Progenitor cell of endocrine pancreas (in vitro differentiated cells): ENCODE results near the gene PATE1. TPM values are rescaled to one million over a fixed set of nuclear protein-coding genes. Genes with fewer than 3 reads are reported as not detected.

Experiments used
- DNase-seq: peaks from one replicate; pipeline ENCODE4 v3.0.0; 2021; ENCODE audit warnings: low spot score; ENCODE audit not compliant: unreplicated experiment
- H3K27ac Mint-ChIP-seq: 2 replicates; pipeline ENCODE4 v1.8.0; 2021; ENCODE audit warnings: mild to moderate bottlenecking, moderate library complexity, mixed read lengths
- H3K27me3 Mint-ChIP-seq: 2 replicates; pipeline ENCODE4 v1.8.0; 2021; ENCODE audit warnings: mixed read lengths
- H3K36me3 Mint-ChIP-seq: 2 replicates; pipeline ENCODE4 v1.8.0; 2022; ENCODE audit warnings: mixed read lengths; ENCODE audit not compliant: insufficient read depth
- H3K4me1 Mint-ChIP-seq: 2 replicates; pipeline ENCODE4 v1.8.0; 2021; ENCODE audit warnings: low read depth, mixed read lengths
- H3K4me3 Mint-ChIP-seq: 2 replicates; pipeline ENCODE4 v1.8.0; 2021; ENCODE audit warnings: low read depth, mild to moderate bottlenecking, moderate library complexity, mixed read lengths
- H3K9me3 Mint-ChIP-seq: 2 replicates; pipeline ENCODE4 v1.8.0; 2021; ENCODE audit warnings: low read depth, mixed read lengths
- total RNA-seq: library from RNA; stranded (reverse); gene quantifications from 2 replicates; pipeline ENCODE4 v1.2.1, GENCODE V29; 2021
- TF ChIP-seq, protein P1 (sequence below): fragments of 200-600 bp; sonication (generic); IDR thresholded peaks from one replicate; pipeline ENCODE4 v1.5.0; 2021; ENCODE audit warnings: antibody characterized with exemption, mild to moderate bottlenecking; ENCODE audit not compliant: unreplicated experiment

PATE1 gene
- total RNA-seq, 1 donor from 2014 or later = not detected

DNA sequence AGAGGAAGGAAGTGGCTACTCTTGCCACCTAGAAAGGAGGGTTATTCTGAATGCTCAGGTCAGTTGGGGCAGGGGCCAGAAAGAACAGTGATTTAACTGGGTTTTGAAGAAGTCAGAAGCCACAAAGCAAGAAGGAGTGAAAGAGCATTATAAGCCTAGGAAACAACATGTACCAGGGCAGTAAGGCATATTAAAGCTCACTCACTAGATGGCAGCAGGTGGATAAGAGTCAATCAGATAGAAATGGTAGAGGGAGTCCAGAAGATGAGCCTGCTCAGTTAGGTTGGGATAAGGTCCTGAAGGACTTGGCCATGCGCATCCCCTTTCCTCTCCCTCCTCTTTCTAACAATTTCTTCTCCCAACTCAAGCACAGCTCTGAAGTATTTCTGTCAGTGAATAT, 22.0 kb upstream of the PATE1 start:
- Mint-ChIP-seq H3K9me3 (no peaks in the 10 kb centered on the region), H3K4me3 (no peak overlapping the region)

DNA sequence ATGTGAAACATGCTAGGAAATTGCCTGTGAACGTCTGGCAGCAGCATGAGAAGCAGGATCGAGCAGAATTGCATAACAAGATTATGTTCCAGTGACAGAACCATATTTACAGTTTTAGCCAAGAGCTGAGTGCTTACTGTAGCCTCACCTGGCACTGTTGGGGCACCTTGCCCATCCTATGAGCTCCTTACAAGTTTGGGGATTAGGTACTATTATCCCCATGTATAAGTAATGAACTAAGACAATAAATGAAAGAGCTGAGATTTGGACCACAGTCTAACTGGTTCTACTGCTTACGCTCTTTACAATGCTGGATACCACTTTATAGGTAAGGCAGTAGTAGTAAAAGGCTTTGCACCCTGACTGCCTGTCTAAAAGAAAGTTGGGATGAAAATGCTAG, 17.1 kb upstream of the PATE1 start:
- TF ChIP-seq, protein P1, sequence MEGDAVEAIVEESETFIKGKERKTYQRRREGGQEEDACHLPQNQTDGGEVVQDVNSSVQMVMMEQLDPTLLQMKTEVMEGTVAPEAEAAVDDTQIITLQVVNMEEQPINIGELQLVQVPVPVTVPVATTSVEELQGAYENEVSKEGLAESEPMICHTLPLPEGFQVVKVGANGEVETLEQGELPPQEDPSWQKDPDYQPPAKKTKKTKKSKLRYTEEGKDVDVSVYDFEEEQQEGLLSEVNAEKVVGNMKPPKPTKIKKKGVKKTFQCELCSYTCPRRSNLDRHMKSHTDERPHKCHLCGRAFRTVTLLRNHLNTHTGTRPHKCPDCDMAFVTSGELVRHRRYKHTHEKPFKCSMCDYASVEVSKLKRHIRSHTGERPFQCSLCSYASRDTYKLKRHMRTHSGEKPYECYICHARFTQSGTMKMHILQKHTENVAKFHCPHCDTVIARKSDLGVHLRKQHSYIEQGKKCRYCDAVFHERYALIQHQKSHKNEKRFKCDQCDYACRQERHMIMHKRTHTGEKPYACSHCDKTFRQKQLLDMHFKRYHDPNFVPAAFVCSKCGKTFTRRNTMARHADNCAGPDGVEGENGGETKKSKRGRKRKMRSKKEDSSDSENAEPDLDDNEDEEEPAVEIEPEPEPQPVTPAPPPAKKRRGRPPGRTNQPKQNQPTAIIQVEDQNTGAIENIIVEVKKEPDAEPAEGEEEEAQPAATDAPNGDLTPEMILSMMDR = no peak
- Mint-ChIP-seq H3K36me3 (no peaks in the 10 kb centered on the region), H3K4me3 (no peak overlapping the region), H3K27me3 (no peaks in the 10 kb centered on the region), H3K4me1 (peaks cover 1% of the 10 kb centered on the region), H3K27ac (no peak overlapping the region), H3K9me3 (peaks cover 2% of the 10 kb centered on the region)
- no peak for DNase-seq

More for the DNA sequence above, 22.0 kb upstream of the PATE1 start:
- no peak for DNase-seq
- H3K27me3 Mint-ChIP-seq = peaks cover 5% of the 10 kb centered on the region
- TF ChIP-seq, protein P1 = peak; percentile 13
- no peaks in the 10 kb centered on the region for H3K36me3 Mint-ChIP-seq
- H3K27ac Mint-ChIP-seq = no peak overlapping the region
- peaks cover 7% of the 10 kb centered on the region for H3K4me1 Mint-ChIP-seq

DNA sequence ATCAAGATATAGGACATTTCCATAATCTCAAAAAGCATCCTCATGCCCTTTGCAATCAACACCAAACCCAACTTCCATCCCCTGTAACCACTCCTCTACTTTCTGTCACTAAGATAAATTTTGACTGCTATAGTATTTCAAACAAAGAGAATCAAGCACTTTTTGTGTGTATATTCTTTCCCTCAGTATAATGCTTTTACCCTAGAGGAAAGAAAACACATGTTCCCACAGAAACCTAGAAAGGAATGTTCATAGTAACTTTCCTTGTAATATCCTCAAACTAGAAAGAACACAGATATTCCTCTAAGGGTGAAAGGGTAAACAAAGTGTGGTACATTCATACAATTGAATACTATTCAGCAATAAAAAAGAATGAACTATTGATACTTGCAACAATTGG, 5.5 kb upstream of the PATE1 start:
- DNase-seq = no peak
- Mint-ChIP-seq H3K4me3 (no peak overlapping the region), H3K4me1 (peaks cover 6% of the 10 kb centered on the region), H3K9me3 (no peaks in the 10 kb centered on the region), H3K36me3 (no peaks in the 10 kb centered on the region), H3K27me3 (peaks cover 2% of the 10 kb centered on the region), H3K27ac (no peak overlapping the region)
- TF ChIP-seq, protein P1 = no peak

DNA sequence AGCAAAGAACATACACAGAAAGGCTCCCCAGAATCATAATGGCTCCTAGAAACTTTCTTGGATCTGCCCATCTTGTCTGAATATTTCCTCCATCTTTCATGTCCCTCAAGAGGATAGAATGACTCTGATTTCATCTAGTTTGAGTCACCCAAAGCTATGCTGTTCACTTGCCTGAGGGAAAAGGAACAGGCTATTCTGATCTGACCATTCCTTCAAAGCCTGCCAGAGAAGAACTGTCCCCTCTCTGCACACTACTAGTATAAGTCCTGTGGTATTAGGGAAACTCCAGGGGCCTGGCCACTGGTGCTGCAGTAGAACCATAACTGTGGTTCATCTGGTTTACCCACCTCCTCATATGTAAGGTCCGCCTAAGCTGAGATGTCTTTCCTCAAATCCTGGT, 2.4 kb upstream of the PATE1 start:
- Mint-ChIP-seq H3K27me3 (peaks cover 2% of the 10 kb centered on the region), H3K9me3 (no peaks in the 10 kb centered on the region), H3K4me3 (no peak overlapping the region), H3K4me1 (peaks cover 11% of the 10 kb centered on the region), H3K27ac (no peak overlapping the region), H3K36me3 (no peaks in the 10 kb centered on the region)
- no peak for DNase-seq
- TF ChIP-seq, protein P1 = no peak

DNA sequence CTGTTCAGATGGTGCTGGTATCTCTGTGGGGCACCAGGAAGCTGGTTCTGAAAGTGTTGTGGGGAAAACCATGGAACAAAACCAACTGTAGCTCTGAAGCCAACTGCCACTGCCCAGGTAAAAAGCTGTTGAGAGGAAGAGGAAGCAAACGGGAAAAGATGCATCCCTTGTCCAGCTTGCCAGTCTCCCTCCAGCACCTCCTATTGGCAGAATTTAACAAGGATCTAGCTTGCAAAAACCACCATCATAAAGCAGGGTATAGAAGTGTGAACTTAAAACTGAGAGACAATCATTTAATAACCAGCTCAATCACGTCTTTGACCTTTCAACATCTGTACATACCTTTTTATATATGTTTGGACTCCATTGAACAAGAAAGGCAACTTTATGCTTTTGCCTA, 4.5 kb downstream of the PATE1 start:
- Mint-ChIP-seq H3K27ac (no peak overlapping the region), H3K4me3 (no peak overlapping the region), H3K27me3 (peaks cover 7% of the 10 kb centered on the region), H3K9me3 (peaks cover 4% of the 10 kb centered on the region), H3K36me3 (no peaks in the 10 kb centered on the region), H3K4me1 (peaks cover 10% of the 10 kb centered on the region)
- no peak for DNase-seq
- TF ChIP-seq, protein P1 = no peak
